ENCODE measurements around the gene ASTN2. TPM values are rescaled to one million over a fixed set of nuclear protein-coding genes. Genes with fewer than 3 reads are reported as not detected.

The ASTN2 gene
- total and polyA plus RNA-seq, 10 of the 15 experiments (the other 5 are each of a cell fraction or from before 2014, with no cell fraction given): 1.4 to 15.7 (median 7.0) TPM

DNA sequence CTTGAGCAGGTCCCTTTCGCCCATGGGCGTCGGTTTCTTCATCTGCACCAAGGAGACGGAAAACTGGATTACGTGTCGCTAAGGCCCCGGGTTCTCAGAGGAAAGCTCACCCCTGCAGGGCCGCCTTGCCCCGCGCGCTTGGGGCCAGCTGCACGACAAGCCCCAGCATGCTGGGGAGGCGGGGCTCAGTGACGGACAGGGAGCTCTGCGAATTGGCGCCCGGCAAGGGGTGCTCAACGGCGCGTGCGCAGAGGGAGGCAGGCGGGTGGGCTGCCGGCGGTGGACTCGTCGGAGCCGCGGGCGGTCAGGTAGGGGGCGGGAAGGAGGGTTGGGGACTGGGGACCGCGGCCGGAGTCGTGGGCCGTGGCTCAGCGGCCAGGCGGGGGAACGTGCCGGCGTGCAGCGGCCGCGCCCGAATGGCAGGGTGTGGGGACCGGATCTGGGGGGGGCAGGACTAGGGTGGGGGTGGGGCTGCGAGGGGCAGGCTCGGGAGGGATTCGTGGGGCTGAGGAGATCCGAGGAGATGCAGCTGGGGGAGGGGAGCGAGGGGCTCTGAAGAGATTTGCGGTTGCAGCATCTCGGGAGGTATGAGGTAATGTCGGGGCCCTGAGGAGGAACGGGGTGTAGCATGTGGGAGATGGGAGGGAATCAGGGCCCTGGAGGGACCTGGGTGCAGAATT, 727.6 kb downstream of the ASTN2 start, which contains the start of gene TRIM32 (continued):
- TF ChIP-seq, protein P1, sequence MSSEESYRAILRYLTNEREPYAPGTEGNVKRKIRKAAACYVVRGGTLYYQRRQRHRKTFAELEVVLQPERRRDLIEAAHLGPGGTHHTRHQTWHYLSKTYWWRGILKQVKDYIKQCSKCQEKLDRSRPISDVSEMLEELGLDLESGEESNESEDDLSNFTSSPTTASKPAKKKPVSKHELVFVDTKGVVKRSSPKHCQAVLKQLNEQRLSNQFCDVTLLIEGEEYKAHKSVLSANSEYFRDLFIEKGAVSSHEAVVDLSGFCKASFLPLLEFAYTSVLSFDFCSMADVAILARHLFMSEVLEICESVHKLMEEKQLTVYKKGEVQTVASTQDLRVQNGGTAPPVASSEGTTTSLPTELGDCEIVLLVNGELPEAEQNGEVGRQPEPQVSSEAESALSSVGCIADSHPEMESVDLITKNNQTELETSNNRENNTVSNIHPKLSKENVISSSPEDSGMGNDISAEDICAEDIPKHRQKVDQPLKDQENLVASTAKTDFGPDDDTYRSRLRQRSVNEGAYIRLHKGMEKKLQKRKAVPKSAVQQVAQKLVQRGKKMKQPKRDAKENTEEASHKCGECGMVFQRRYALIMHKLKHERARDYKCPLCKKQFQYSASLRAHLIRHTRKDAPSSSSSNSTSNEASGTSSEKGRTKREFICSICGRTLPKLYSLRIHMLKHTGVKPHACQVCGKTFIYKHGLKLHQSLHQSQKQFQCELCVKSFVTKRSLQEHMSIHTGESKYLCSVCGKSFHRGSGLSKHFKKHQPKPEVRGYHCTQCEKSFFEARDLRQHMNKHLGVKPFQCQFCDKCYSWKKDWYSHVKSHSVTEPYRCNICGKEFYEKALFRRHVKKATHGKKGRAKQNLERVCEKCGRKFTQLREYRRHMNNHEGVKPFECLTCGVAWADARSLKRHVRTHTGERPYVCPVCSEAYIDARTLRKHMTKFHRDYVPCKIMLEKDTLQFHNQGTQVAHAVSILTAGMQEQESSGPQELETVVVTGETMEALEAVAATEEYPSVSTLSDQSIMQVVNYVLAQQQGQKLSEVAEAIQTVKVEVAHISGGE (CRISPR knock-in tag; IDR thresholded peaks at IDR 0.05): no peak
- TF ChIP-seq POLR2A (IDR thresholded peaks at IDR 0.05; ENCODE audit: low read depth, low read length): peak; percentile 88
- no peak for TF ChIP-seq ZBED1 (IDR thresholded peaks at IDR 0.05; ENCODE audit: borderline replicate concordance)
- TF ChIP-seq ESRRA (IDR thresholded peaks at IDR 0.05; ENCODE audit: low read length): no peak
- peak; percentile 35; the same call in 1 of the 2 replicates for TF ChIP-seq CREB1 (IDR thresholded peaks at IDR 0.05; ENCODE audit: low read depth)
- TF ChIP-seq, protein P2, sequence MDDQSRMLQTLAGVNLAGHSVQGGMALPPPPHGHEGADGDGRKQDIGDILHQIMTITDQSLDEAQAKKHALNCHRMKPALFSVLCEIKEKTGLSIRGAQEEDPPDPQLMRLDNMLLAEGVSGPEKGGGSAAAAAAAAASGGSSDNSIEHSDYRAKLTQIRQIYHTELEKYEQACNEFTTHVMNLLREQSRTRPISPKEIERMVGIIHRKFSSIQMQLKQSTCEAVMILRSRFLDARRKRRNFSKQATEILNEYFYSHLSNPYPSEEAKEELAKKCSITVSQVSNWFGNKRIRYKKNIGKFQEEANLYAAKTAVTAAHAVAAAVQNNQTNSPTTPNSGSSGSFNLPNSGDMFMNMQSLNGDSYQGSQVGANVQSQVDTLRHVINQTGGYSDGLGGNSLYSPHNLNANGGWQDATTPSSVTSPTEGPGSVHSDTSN (IDR thresholded peaks at IDR 0.05; ENCODE audit: insufficient replicate concordance, low read depth, low read length): peak; percentile 98
- TF ChIP-seq E2F4 (IDR thresholded peaks at IDR 0.05; ENCODE audit: low read depth, low read length): no peak
- TF ChIP-seq JUNB (IDR thresholded peaks at IDR 0.05): no peak
- TF ChIP-seq PAX8 (IDR thresholded peaks at IDR 0.05): no peak
- TF ChIP-seq CHD4 (IDR thresholded peaks at IDR 0.05): no peak
- TF ChIP-seq ZNF687 (IDR thresholded peaks at IDR 0.05): peak; percentile 66
- no peak for TF ChIP-seq REST (IDR thresholded peaks at IDR 0.05; ENCODE audit: low read depth, low read length)
- TF ChIP-seq STAT1 (conservative IDR thresholded peaks at IDR 0.05): no peak
